Gastroesophageal sphincter (tissue), 4 donors: ENCODE measurements around the gene SPRY4. TPM values are rescaled to one million over a fixed set of nuclear protein-coding genes. Genes with fewer than 3 reads are reported as not detected.

Source experiments
- ATAC-seq: fragments of 150-250 bp; one replicate; pipeline ENCODE4 v1.9.1; 2016; ENCODE audit warnings: mild to moderate bottlenecking, moderate library complexity
- H3K27ac ChIP-seq, 4 donors: fragments of 200-600 bp; sonication (generic) in 3 of 4; 1 replicate in 3 of 4; 2 replicates in 1 of 4; pipeline ENCODE4 v1.5.1; 2016 to 2019
- H3K27me3 ChIP-seq: fragments of 200-600 bp; sonication (generic); one replicate; pipeline ENCODE4 v1.5.1; 2019
- H3K36me3 ChIP-seq, 2 donors: fragments of 200-600 bp; sonication (generic); one replicate each; pipeline ENCODE4 v1.5.1; 2019; ENCODE audit warnings: control low read depth in 1 of 2
- H3K4me1 ChIP-seq, 3 donors: fragments of 200-600 bp; sonication (generic); 1 replicate in 2 of 3; 2 replicates in 1 of 3; pipeline ENCODE4 v1.5.1; 2016 to 2019; ENCODE audit warnings: control low read depth in 2 of 3
- H3K4me3 ChIP-seq, 2 donors: fragments of 200-600 bp; sonication (generic); one replicate each; pipeline ENCODE4 v1.5.1; 2019; ENCODE audit warnings: mild to moderate bottlenecking in 1 of 2, moderate library complexity in 1 of 2
- H3K9me3 ChIP-seq, 3 donors: fragments of 200-600 bp; sonication (generic); one replicate each; pipeline ENCODE4 v1.5.1; 2017 to 2019; ENCODE audit warnings: control low read depth in 2 of 3
- EP300 ChIP-seq: sonication (generic); formaldehyde crosslinking; IDR thresholded peaks from one replicate; pipeline ENCODE4 v1.6.1; 2017; ENCODE audit warnings: antibody characterized with exemption, mild to moderate bottlenecking
- POLR2A ChIP-seq, 2 donors: fragments of 450-650 bp; IDR thresholded peaks; one replicate each; pipeline ENCODE4 v1.6.1; 2017; ENCODE audit warnings: antibody characterized with exemption in 2 of 2, mild to moderate bottlenecking in 2 of 2, moderate library complexity in 1 of 2
- POLR2AphosphoS5 ChIP-seq: sonication (generic); formaldehyde crosslinking; IDR thresholded peaks from one replicate; pipeline ENCODE4 v1.6.1; 2017; ENCODE audit warnings: antibody characterized with exemption
- WGBS, 2 donors: methylation state at CpG; one replicate each; pipeline ENCODE4 v1.1.5; 2018; ENCODE audit warnings: low coverage in 1 of 2; 5-methylcytosine and 5-hydroxymethylcytosine counted together
- total RNA-seq, 4 donors: library from RNA; depleted of rRNA; stranded (reverse); fragments of >200 nt; gene quantifications; one replicate each; pipeline ENCODE4 v1.1.0, GENCODE V29; 2016
- TF ChIP-seq, protein P1 (sequence below), 4 experiments: fragments of 200-600 bp in 2 of 4; fragments of 450-650 bp in 2 of 4; sonication (generic) in 1 of 4; IDR thresholded peaks; one replicate each; pipeline ENCODE4 v1.5.1; 2017 to 2019; ENCODE audit warnings: antibody characterized with exemption in 4 of 4, mild to moderate bottlenecking in 2 of 4, moderate library complexity in 2 of 4

SPRY4 gene
- total RNA-seq, 4 donors from 2014 or later = 9.2 to 18.1 (median 12.7) TPM

GRCh38 chr5:142315096-142315900 lies 9.5 kb downstream of the SPRY4 start:
- peaks cover 0 to 11% of the 10 kb centered on the region in 2 donors for H3K36me3 ChIP-seq
- 86 to 87% methylated on average over 3 to 4 of the region's 6 CpGs for WGBS, 2 donors
- no peak for ATAC-seq
- TF ChIP-seq POLR2AphosphoS5 (no peak), EP300 (no peak), POLR2A (IDR thresholded peaks at IDR 0.05) (no peak)
- TF ChIP-seq, protein P1, sequence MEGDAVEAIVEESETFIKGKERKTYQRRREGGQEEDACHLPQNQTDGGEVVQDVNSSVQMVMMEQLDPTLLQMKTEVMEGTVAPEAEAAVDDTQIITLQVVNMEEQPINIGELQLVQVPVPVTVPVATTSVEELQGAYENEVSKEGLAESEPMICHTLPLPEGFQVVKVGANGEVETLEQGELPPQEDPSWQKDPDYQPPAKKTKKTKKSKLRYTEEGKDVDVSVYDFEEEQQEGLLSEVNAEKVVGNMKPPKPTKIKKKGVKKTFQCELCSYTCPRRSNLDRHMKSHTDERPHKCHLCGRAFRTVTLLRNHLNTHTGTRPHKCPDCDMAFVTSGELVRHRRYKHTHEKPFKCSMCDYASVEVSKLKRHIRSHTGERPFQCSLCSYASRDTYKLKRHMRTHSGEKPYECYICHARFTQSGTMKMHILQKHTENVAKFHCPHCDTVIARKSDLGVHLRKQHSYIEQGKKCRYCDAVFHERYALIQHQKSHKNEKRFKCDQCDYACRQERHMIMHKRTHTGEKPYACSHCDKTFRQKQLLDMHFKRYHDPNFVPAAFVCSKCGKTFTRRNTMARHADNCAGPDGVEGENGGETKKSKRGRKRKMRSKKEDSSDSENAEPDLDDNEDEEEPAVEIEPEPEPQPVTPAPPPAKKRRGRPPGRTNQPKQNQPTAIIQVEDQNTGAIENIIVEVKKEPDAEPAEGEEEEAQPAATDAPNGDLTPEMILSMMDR (IDR thresholded peaks at IDR 0.05) = no peak
- H3K4me1 ChIP-seq = peaks cover 0 to 65% (median 36%) of the 10 kb centered on the region in 3 donors
- H3K4me3 ChIP-seq = no peak overlapping the region
- H3K27me3 ChIP-seq = no peaks in the 10 kb centered on the region
- no peaks in the 10 kb centered on the region for H3K9me3 ChIP-seq
- H3K27ac ChIP-seq = peak overlapping the region in 1 of 4 donors; percentile 19

GRCh38 chr5:142314606-142315005 lies 10.2 kb downstream of the SPRY4 start:
- H3K4me3 ChIP-seq = no peak overlapping the region
- H3K36me3 ChIP-seq = peaks cover 0 to 15% of the 10 kb centered on the region in 2 donors
- ATAC-seq = no peak
- peaks cover 0 to 59% (median 29%) of the 10 kb centered on the region in 3 donors for H3K4me1 ChIP-seq
- TF ChIP-seq EP300 = no peak
- H3K27me3 ChIP-seq = no peaks in the 10 kb centered on the region
- WGBS, 2 donors = 67% methylated on average over 1 of the region's 18 CpGs; no CpG with 5 or more reads in 1 of the 2 donors
- H3K9me3 ChIP-seq = no peaks in the 10 kb centered on the region
- H3K27ac ChIP-seq = peak overlapping the region in 1 of 4 donors; percentile 0

GRCh38 chr5:142314109-142314508 lies 10.7 kb downstream of the SPRY4 start:
- H3K36me3 ChIP-seq = peaks cover 0 to 15% of the 10 kb centered on the region in 2 donors
- H3K27ac ChIP-seq = no peak overlapping the region
- TF ChIP-seq EP300 (no peak), POLR2AphosphoS5 (no peak), POLR2A (IDR thresholded peaks at IDR 0.05) (no peak)
- TF ChIP-seq, protein P1 (IDR thresholded peaks at IDR 0.05) = no peak
- H3K4me3 ChIP-seq = no peak overlapping the region
- WGBS, 2 donors = no CpG with 5 or more reads among the region's 20 CpGs
- H3K4me1 ChIP-seq = peaks cover 0 to 54% (median 27%) of the 10 kb centered on the region in 3 donors
- H3K27me3 ChIP-seq = no peaks in the 10 kb centered on the region
- no peaks in the 10 kb centered on the region for H3K9me3 ChIP-seq
- no peak for ATAC-seq

GRCh38 chr5:142313682-142314081 lies 11.1 kb downstream of the SPRY4 start:
- Histone ChIP-seq H3K4me3 (no peak overlapping the region), H3K36me3 (peaks cover 0 to 15% of the 10 kb centered on the region in 2 donors), H3K9me3 (no peaks in the 10 kb centered on the region), H3K27ac (no peak overlapping the region), H3K27me3 (no peaks in the 10 kb centered on the region), H3K4me1 (peaks cover 0 to 50% (median 27%) of the 10 kb centered on the region in 3 donors)
- WGBS, 2 donors = 38 to 60% methylated on average over 2 to 4 of the region's 4 CpGs
- no peak for ATAC-seq
- TF ChIP-seq EP300 (no peak), POLR2A (IDR thresholded peaks at IDR 0.05) (no peak), POLR2AphosphoS5 (no peak)
- TF ChIP-seq, protein P1 (IDR thresholded peaks at IDR 0.05) = no peak

DNA sequence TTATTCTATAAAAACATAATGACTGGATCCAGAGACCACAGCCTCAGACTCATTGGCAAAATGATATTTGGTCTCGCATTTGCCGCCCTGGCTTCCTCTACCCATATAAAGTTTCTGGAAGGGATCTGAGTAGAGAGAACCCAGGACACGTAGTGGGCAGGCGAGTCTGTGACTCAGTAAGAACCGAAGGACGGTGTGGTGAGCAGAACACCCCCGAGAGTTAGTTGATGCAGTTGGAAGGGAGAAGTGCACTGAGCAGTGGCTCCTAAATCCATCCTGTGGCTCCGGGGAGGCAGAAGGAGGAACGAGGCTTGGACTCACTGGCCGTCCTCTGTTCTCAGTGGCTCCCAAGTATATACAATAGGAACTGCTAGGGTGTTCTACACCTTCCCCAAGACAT lies 11.5 kb downstream of the SPRY4 start:
- Histone ChIP-seq H3K9me3 (no peaks in the 10 kb centered on the region), H3K4me3 (no peak overlapping the region), H3K36me3 (peaks cover 0 to 15% of the 10 kb centered on the region in 2 donors), H3K27me3 (no peaks in the 10 kb centered on the region), H3K27ac (no peak overlapping the region), H3K4me1 (peaks cover 0 to 45% (median 27%) of the 10 kb centered on the region in 3 donors)
- no peak for ATAC-seq
- TF ChIP-seq, protein P1 (IDR thresholded peaks at IDR 0.05) = no peak
- TF ChIP-seq POLR2A (IDR thresholded peaks at IDR 0.05) (no peak), POLR2AphosphoS5 (no peak)
- WGBS, 2 donors = 79 to 88% methylated on average over 8 to 10 of the region's 10 CpGs
